HepG2 (cell line): ENCODE data around the gene IRS2. TPM values are rescaled to one million over a fixed set of nuclear protein-coding genes. Genes with fewer than 3 reads are reported as not detected.

Source experiments
- ATAC-seq: fragments of 200-7000 bp; cut with Tn5 transposase; 3 replicates; pipeline ENCODE4 v1.9.1; 2020; ENCODE audit warnings: mild to moderate bottlenecking, moderate library complexity
- BruUV-seq: library from RNA; stranded (reverse); fragments of 400-500 nt; replicated peaks from 2 replicates; lab custom pipeline; 2021; lab: Mats Ljungman, UMichigan
- CTCF ChIA-PET: fragments of 300-600 bp; formaldehyde crosslinking; extraction: SDS; loops from one replicate; lab custom pipeline; 2021; ENCODE audit warnings: low total read pairs, inconsistent platforms, low intra/inter-chr PET ratio; lab: Yijun Ruan, JAX
- POLR2A ChIA-PET: fragments of 350-600 bp; sonication (Branson Sonifier 250); formaldehyde crosslinking; loops from one replicate; lab custom pipeline; 2020; ENCODE audit warnings: antibody characterized with exemption, inconsistent platforms; lab: Yijun Ruan, JAX
- DNase-seq: peaks from one replicate; pipeline ENCODE4 v3.0.0-alpha.2; 2015; ENCODE audit warnings: low spot score
- FAIRE-seq: peaks from 3 replicates; lab custom pipeline; 2011; peaks lifted over from hg19 to GRCh38; lab: Jason Lieb, UNC
- H2AFZ ChIP-seq: one replicate; pipeline ENCODE4 v1.6.1; 2011; ENCODE audit warnings: low read length, inconsistent platforms
- H3K27ac ChIP-seq: fragments of 300-600 bp; 3 replicates; pipeline ENCODE4 v1.8.0; 2011; ENCODE audit warnings: mixed run types, mild to moderate bottlenecking, mixed read lengths, low read length, inconsistent platforms; ENCODE audit not compliant: insufficient read depth; ENCODE audit errors: extremely low read length
- H3K27me3 ChIP-seq, 2 experiments: fragments of 200-600 bp in 1 of 2; 2 replicates in 1 of 2; 3 replicates in 1 of 2; pipeline versions ENCODE4 v1.6.0 to v1.8.0; 2011; ENCODE audit warnings: low read length in 2 of 2, mild to moderate bottlenecking in 2 of 2, moderate library complexity in 2 of 2, inconsistent platforms in 1 of 2; ENCODE audit not compliant: insufficient read depth in 2 of 2, control insufficient read depth in 1 of 2
- H3K36me3 ChIP-seq, 2 experiments: fragments of 200-600 bp in 1 of 2; replicated peaks in 1 of 2; 2 replicates in 1 of 2; 3 replicates in 1 of 2; pipeline versions ENCODE4 v1.5.1 to v1.8.0; 2011; ENCODE audit warnings: low read length in 2 of 2, inconsistent platforms in 1 of 2; ENCODE audit not compliant: insufficient read depth in 2 of 2, control insufficient read depth in 1 of 2
- H3K4me1 ChIP-seq: 2 replicates; pipeline ENCODE4 v1.5.1; 2012; ENCODE audit warnings: low read length, inconsistent platforms; ENCODE audit not compliant: insufficient read depth
- H3K4me2 ChIP-seq: 2 replicates; pipeline ENCODE4 v1.6.0; 2011; ENCODE audit warnings: low read depth, low read length, inconsistent platforms
- H3K4me3 ChIP-seq, 3 experiments: fragments of 200-600 bp in 1 of 3; sonication (generic), shearing (Covaris generic) in 1 of 3; replicated peaks in 1 of 3; 2 replicates each; pipeline ENCODE4 v1.5.1; 2011 to 2016; ENCODE audit warnings: low read length in 3 of 3, inconsistent platforms in 2 of 3, low read depth in 2 of 3, mild to moderate bottlenecking in 2 of 3, control low read depth in 1 of 3, mixed read lengths in 1 of 3; ENCODE audit not compliant: insufficient read depth in 1 of 3
- H3K79me2 ChIP-seq: one replicate; pipeline ENCODE4 v1.6.1; 2011; ENCODE audit warnings: low read length, inconsistent platforms; ENCODE audit not compliant: insufficient read depth
- H3K9ac ChIP-seq: 2 replicates; pipeline ENCODE4 v1.6.0; 2011; ENCODE audit warnings: mild to moderate bottlenecking, low read depth, low read length, inconsistent platforms; ENCODE audit not compliant: insufficient read depth
- H3K9me3 ChIP-seq: 2 replicates; pipeline ENCODE4 v1.5.1; 2012; ENCODE audit warnings: mild to moderate bottlenecking, low read length
- H4K20me1 ChIP-seq: 2 replicates; pipeline ENCODE4 v1.6.0; 2011; ENCODE audit warnings: inconsistent platforms, mild to moderate bottlenecking, low read length, moderate library complexity; ENCODE audit not compliant: insufficient read depth
- KIAA2018 ChIP-seq: sonication (generic); formaldehyde crosslinking; IDR thresholded peaks from 2 replicates; pipeline ENCODE4 v1.5.0; 2020; ENCODE audit warnings: mild to moderate bottlenecking, missing genetic modification reagents, borderline replicate concordance
- MBNL3 ChIP-seq: fragments of 250-450 bp; sonication (Bioruptor Pico); conservative IDR thresholded peaks from 2 replicates; pipeline ENCODE4 v1.8.0; 2022; ENCODE audit warnings: mild to moderate bottlenecking, inconsistent platforms
- MIER2 ChIP-seq: IDR thresholded peaks from 2 replicates; pipeline ENCODE4 v1.6.1; 2016; ENCODE audit warnings: missing biosample characterization, missing genetic modification reagents
- NFE2 ChIP-seq: sonication (generic); formaldehyde crosslinking; IDR thresholded peaks from 2 replicates; pipeline ENCODE4 v1.4.0; 2020; ENCODE audit warnings: missing genetic modification reagents
- NFIB ChIP-seq: sonication (generic); formaldehyde crosslinking; IDR thresholded peaks from 2 replicates; pipeline ENCODE4 v1.9.0; 2021; ENCODE audit warnings: missing genetic modification reagents, mild to moderate bottlenecking, borderline replicate concordance
- PITX1 ChIP-seq: sonication (generic); formaldehyde crosslinking; IDR thresholded peaks from 2 replicates; pipeline ENCODE4 v1.5.1; 2020; ENCODE audit warnings: mild to moderate bottlenecking, missing genetic modification reagents
- TAF1 ChIP-seq: sonication (generic); formaldehyde crosslinking; IDR thresholded peaks from 2 replicates; pipeline ENCODE4 v1.4.0; 2020; ENCODE audit warnings: missing genetic modification reagents
- TBL1XR1 ChIP-seq: fragments of 150-350 bp; IDR thresholded peaks from 2 replicates; pipeline ENCODE4 v1.6.1; 2014; ENCODE audit warnings: borderline replicate concordance, low read length; ENCODE audit not compliant: partially characterized antibody
- TP53 ChIP-seq: sonication (generic); formaldehyde crosslinking; conservative IDR thresholded peaks from 2 replicates; pipeline ENCODE4 v1.4.0; 2020; ENCODE audit warnings: missing genetic modification reagents
- ZNF121 ChIP-seq: sonication (generic); formaldehyde crosslinking; IDR thresholded peaks from 2 replicates; pipeline ENCODE4 v1.5.0; 2020; ENCODE audit warnings: mild to moderate bottlenecking, missing genetic modification reagents
- ZNF790 ChIP-seq: sonication (generic); formaldehyde crosslinking; IDR thresholded peaks from 2 replicates; pipeline ENCODE4 v1.8.0; 2022; ENCODE audit warnings: missing genetic modification reagents, mild to moderate bottlenecking, borderline replicate concordance
- ZSCAN21 ChIP-seq: sonication (generic); formaldehyde crosslinking; IDR thresholded peaks from 2 replicates; pipeline ENCODE4 v1.8.0; 2022; ENCODE audit warnings: mild to moderate bottlenecking, missing genetic modification reagents, moderate library complexity, borderline replicate concordance
- ZSCAN22 ChIP-seq: sonication (generic); formaldehyde crosslinking; IDR thresholded peaks from 2 replicates; pipeline ENCODE4 v1.4.0; 2020; ENCODE audit warnings: mild to moderate bottlenecking, missing genetic modification reagents
- WGBS: methylation state at CpG from one replicate; pipeline ENCODE4 v1.1.6; 2017; ENCODE audit warnings: low lambda C conversion rate; 5-methylcytosine and 5-hydroxymethylcytosine counted together
- in situ Hi-C: cut with HindIII; loops from 2 replicates; pipeline ENCODE4 v1.10.0; 2017; ENCODE audit warnings: low pct_unique_long_range_greater_than_20kb; ENCODE audit not compliant: extremely low pct_ligation_motif_present
- intact Hi-C: fragments of 100-400 bp; cut with micrococcal nuclease; formaldehyde crosslinking; loops from one replicate; pipeline ENCODE4 v1.10.0; 2022; ENCODE audit not compliant: unreplicated experiment
- polyA plus RNA-seq, 8 experiments: library from polyadenylated mRNA; depleted of rRNA in 3 of 8; stranded (reverse) in 7 of 8; unstranded in 1 of 8; fragments of >200 nt; fragmentation: Illumina TruSeq in 4 of 8; extraction: Trizol in 4 of 8; gene quantifications; 2 replicates each; pipeline versions ENCODE4 v1.2.1 to v1.2.3, GENCODE V29; 2011 to 2016; ENCODE audit warnings: low read depth in 4 of 8, missing spikeins in 1 of 8, mixed read lengths in 1 of 8; ENCODE audit not compliant: insufficient read depth in 1 of 8
- total RNA-seq, 5 experiments: library from RNA; depleted of rRNA; stranded (reverse); fragments of >200 nt; fragmentation: Illumina TruSeq; extraction: Trizol; gene quantifications; 2 replicates each; pipeline ENCODE4 v1.2.3, GENCODE V29; 2016; ENCODE audit warnings: low read depth in 1 of 5

Gene IRS2
- total and polyA plus RNA-seq, 2 of the 13 experiments (the other 11 are each of a cell fraction or from before 2014, with no cell fraction given) = 0.02 to 0.04 TPM

GRCh38 chr13:109744512-109745051 lies 41.8 kb downstream of the IRS2 start:
- FAIRE-seq (no peak), DNase-seq (no peak), ATAC-seq (no peak)
- ChIA-PET POLR2A (no interaction called here), CTCF (no interaction called here)
- H3K4me3 ChIP-seq = no peak overlapping the region
- no peaks in the 10 kb centered on the region for H4K20me1 ChIP-seq
- intact Hi-C loops = no loop called here
- BruUV-seq = no TSS peak
- no peak overlapping the region for H3K27ac ChIP-seq
- H3K4me2 ChIP-seq = no peak overlapping the region
- WGBS = 63% methylated on average over 17 of the region's 23 CpGs
- no peak overlapping the region for H3K9ac ChIP-seq
- in situ Hi-C loops = no loop called here
- no peak overlapping the region for H2AFZ ChIP-seq
- H3K9me3 ChIP-seq = no peaks in the 10 kb centered on the region
- H3K79me2 ChIP-seq = no peaks in the 10 kb centered on the region
- TF ChIP-seq NFE2 (CRISPR knock-in tag) (no peak), ZSCAN22 (CRISPR knock-in tag) (no peak), PITX1 (CRISPR knock-in tag) (no peak), MIER2 (CRISPR knock-in tag) (no peak), ZNF790 (CRISPR knock-in tag) (no peak), TBL1XR1 (no peak), ZNF121 (no peak), NFIB (no peak), TAF1 (CRISPR knock-in tag) (no peak), TP53 (no peak), MBNL3 (CRISPR knock-in tag) (no peak), KIAA2018 (no peak), ZSCAN21 (no peak)
- no peaks in the 10 kb centered on the region for H3K4me1 ChIP-seq
- H3K27me3 ChIP-seq = no peaks in the 10 kb centered on the region; a peak in 1 of 5 replicates
- no peaks in the 10 kb centered on the region for H3K36me3 ChIP-seq
